Endodermal cell (in vitro differentiated cells): ENCODE results near the gene ACVR1. TPM values are rescaled to one million over a fixed set of nuclear protein-coding genes. Genes with fewer than 3 reads are reported as not detected.
A peak's percentile ranks its signal among the peaks of the same experiment; 100 is the strongest.

ENCODE experiments used
- DNase-seq: peaks from one replicate; pipeline ENCODE4 v3.0.0-alpha.2; 2017
- H3K27ac ChIP-seq: 2 replicates; pipeline ENCODE4 v1.5.1; 2013; ENCODE audit warnings: mild to moderate bottlenecking, low read depth, low read length, moderate library complexity
- H3K27me3 ChIP-seq: 2 replicates; pipeline ENCODE4 v1.6.1; 2013; ENCODE audit warnings: mild to moderate bottlenecking, low read length, moderate library complexity; ENCODE audit not compliant: insufficient read depth, control insufficient read depth, poor library complexity, severe bottlenecking
- H3K36me3 ChIP-seq: 2 replicates; pipeline ENCODE4 v1.7.0; 2013; ENCODE audit warnings: mild to moderate bottlenecking, low read length, moderate library complexity; ENCODE audit not compliant: control insufficient read depth, insufficient read depth
- H3K4me1 ChIP-seq: one replicate; pipeline ENCODE4 v1.7.0; 2013; ENCODE audit warnings: low read length; ENCODE audit not compliant: control insufficient read depth, insufficient read depth
- H3K4me3 ChIP-seq: 2 replicates; pipeline ENCODE4 v1.5.1; 2013; ENCODE audit warnings: mild to moderate bottlenecking, low read length, moderate library complexity
- H3K9ac ChIP-seq: 2 replicates; pipeline ENCODE4 v1.6.1; 2013; ENCODE audit warnings: mild to moderate bottlenecking, low read length, moderate library complexity; ENCODE audit not compliant: poor library complexity, severe bottlenecking; ENCODE audit errors: extremely low read depth
- H3K9me3 ChIP-seq: 2 replicates; pipeline ENCODE4 v1.6.1; 2013; ENCODE audit warnings: mild to moderate bottlenecking, low read length, moderate library complexity; ENCODE audit not compliant: control insufficient read depth
- H3K27ac Mint-ChIP-seq: 2 replicates; pipeline ENCODE4 v1.8.0; 2020; ENCODE audit warnings: mixed read lengths
- H3K27me3 Mint-ChIP-seq: 2 replicates; pipeline ENCODE4 v1.8.0; 2021; ENCODE audit warnings: mild to moderate bottlenecking, mixed read lengths; ENCODE audit not compliant: insufficient read depth
- H3K36me3 Mint-ChIP-seq: 2 replicates; pipeline ENCODE4 v1.8.0; 2020; ENCODE audit warnings: low read depth, mixed read lengths
- H3K4me1 Mint-ChIP-seq: 2 replicates; pipeline ENCODE4 v1.8.0; 2020; ENCODE audit warnings: mixed read lengths
- H3K4me3 Mint-ChIP-seq: 2 replicates; pipeline ENCODE4 v1.8.0; 2020; ENCODE audit warnings: mild to moderate bottlenecking, moderate library complexity, mixed read lengths
- H3K9me3 Mint-ChIP-seq: 2 replicates; pipeline ENCODE4 v1.8.0; 2020; ENCODE audit warnings: mild to moderate bottlenecking, mixed read lengths
- CTCF ChIP-seq: fragments of 200-600 bp; sonication (generic); conservative IDR thresholded peaks from 2 replicates; pipeline ENCODE4 v1.5.0; 2021; ENCODE audit warnings: antibody characterized with exemption, mild to moderate bottlenecking
- WGBS, 2 experiments: methylation state at CpG; one replicate each; pipeline versions ENCODE4 v1.1.5 to v1.1.7; 2013; ENCODE audit warnings: missing lambda C conversion rate in 2 of 2, mixed read lengths in 1 of 2; ENCODE audit not compliant: insufficient coverage in 1 of 2, insufficient read length in 1 of 2; 5-methylcytosine and 5-hydroxymethylcytosine counted together
- total RNA-seq, 2 donors: library from RNA; stranded (reverse); fragmentation: NEBNext Ultra II Directional in 1 of 2; extraction: Animal tissue kit (Norgen Biotek cat#: 25700) in 1 of 2; gene quantifications; 2 replicates in 1 of 2; 3 replicates in 1 of 2; pipeline ENCODE4 v1.2.1, GENCODE V29; 2021

ACVR1 gene
- total RNA-seq, 2 donors from 2014 or later, result 21.1 to 26.9 TPM

- WGBS, 2 experiments, result 89 to 93% methylated on average over 3 to 6 of the region's 6 CpGs
- Histone ChIP-seq H3K27ac (no peak overlapping the region), H3K4me3 (no peak overlapping the region), H3K9me3 (no peaks in the 10 kb centered on the region), H3K36me3 (peaks cover 4% of the 10 kb centered on the region), H3K27me3 (no peaks in the 10 kb centered on the region), H3K4me1 (no peaks in the 10 kb centered on the region), H3K9ac (no peak overlapping the region)
- H3K4me3 Mint-ChIP-seq, result no peak overlapping the region
- H3K36me3 Mint-ChIP-seq, result peaks cover 13% of the 10 kb centered on the region
- H3K9me3 Mint-ChIP-seq, result no peaks in the 10 kb centered on the region
- no peak overlapping the region for H3K27ac Mint-ChIP-seq
- no peaks in the 10 kb centered on the region for H3K27me3 Mint-ChIP-seq
- no peak for TF ChIP-seq CTCF
- no peaks in the 10 kb centered on the region for H3K4me1 Mint-ChIP-seq
- DNase-seq, result no peak
Measured at GRCh38 chr2:157744571-157745076, 131.5 kb downstream of the ACVR1 start.

- Histone ChIP-seq H3K4me3 (no peak overlapping the region), H3K9me3 (no peaks in the 10 kb centered on the region), H3K4me1 (no peaks in the 10 kb centered on the region), H3K36me3 (peaks cover 12% of the 10 kb centered on the region), H3K27me3 (no peaks in the 10 kb centered on the region), H3K9ac (no peak overlapping the region), H3K27ac (no peak overlapping the region)
- WGBS, 2 experiments, result 88 to 100% methylated on average over 1 to 2 of the region's 2 CpGs
- TF ChIP-seq CTCF, result no peak
- DNase-seq, result no peak
- Mint-ChIP-seq H3K36me3 (peaks cover 17% of the 10 kb centered on the region), H3K9me3 (no peaks in the 10 kb centered on the region), H3K27me3 (no peaks in the 10 kb centered on the region), H3K4me3 (no peak overlapping the region), H3K27ac (no peak overlapping the region), H3K4me1 (no peaks in the 10 kb centered on the region)
Measured at GRCh38 chr2:157743051-157743450, 133.1 kb downstream of the ACVR1 start.

GRCh38 chr2:157741819-157742484, 134.2 kb downstream of the ACVR1 start:
- Histone ChIP-seq H3K9me3 (no peaks in the 10 kb centered on the region), H3K27me3 (no peaks in the 10 kb centered on the region), H3K4me3 (no peak overlapping the region), H3K9ac (no peak overlapping the region), H3K4me1 (no peaks in the 10 kb centered on the region), H3K36me3 (peaks cover 23% of the 10 kb centered on the region), H3K27ac (no peak overlapping the region)
- no peak overlapping the region for H3K4me3 Mint-ChIP-seq
- no peak for DNase-seq
- H3K27me3 Mint-ChIP-seq, result no peaks in the 10 kb centered on the region
- H3K4me1 Mint-ChIP-seq, result no peaks in the 10 kb centered on the region
- no peaks in the 10 kb centered on the region for H3K9me3 Mint-ChIP-seq
- H3K36me3 Mint-ChIP-seq, result peaks cover 27% of the 10 kb centered on the region
- H3K27ac Mint-ChIP-seq, result no peak overlapping the region
- 94 to 97% methylated on average over 9 to 14 of the region's 14 CpGs for WGBS, 2 experiments
- TF ChIP-seq CTCF, result peak; percentile 21
